AG04449 (cell line): ENCODE data around the gene G3BP1.

ENCODE experiments used
- CTCF ChIA-PET: fragments of 350-600 bp; formaldehyde crosslinking; extraction: SDS; loops from one replicate; lab custom pipeline; 2021; ENCODE audit warnings: antibody characterized with exemption; lab: Yijun Ruan, JAX
- POLR2A ChIA-PET: fragments of 400-600, 350-600 bp; formaldehyde crosslinking; extraction: SDS; loops from one replicate; lab custom pipeline; 2020; ENCODE audit warnings: antibody characterized with exemption, inconsistent platforms; lab: Yijun Ruan, JAX
- DNase-seq: peaks from one replicate; pipeline ENCODE4 v3.0.0-alpha.2; 2010; ENCODE audit warnings: low read depth, low spot score
- H3K4me3 ChIP-seq: 2 replicates; pipeline ENCODE4 v1.5.1; 2011; ENCODE audit warnings: low read depth, mild to moderate bottlenecking, control low read depth, low read length
- CTCF ChIP-seq: IDR thresholded peaks from one replicate; pipeline ENCODE4 v1.5.1; 2011; ENCODE audit warnings: mild to moderate bottlenecking, moderate library complexity, low read length, control low read depth, inconsistent platforms; ENCODE audit not compliant: insufficient read depth; ENCODE audit errors: missing control alignments

The G3BP1 gene

GRCh38 chr5:151734064-151734408, 37.7 kb upstream of the G3BP1 start:
- TF ChIP-seq CTCF: no peak

GRCh38 chr5:151735646-151736045, 36.1 kb upstream of the G3BP1 start:
- no peak overlapping the region for H3K4me3 ChIP-seq
- POLR2A ChIA-PET: interaction anchor here (2.3 kb wide), 1 partner anchor 49 kb away, joined by 9 read pairs; the partner anchor contains the start of gene SPARC
- DNase-seq: no peak
- CTCF ChIA-PET: interaction anchor here (1.3 to 22.0 kb wide), 6 partner anchors 9 to 74 kb away, joined by 3 to 652 read pairs (median 80); no protein-coding TSS in a partner anchor
- TF ChIP-seq CTCF: no peak

More at GRCh38 chr5:151734064-151734408, 37.7 kb upstream of the G3BP1 start:
- CTCF ChIA-PET: interaction anchor here (1.1 to 22.0 kb wide), 4 partner anchors 16 to 72 kb away, joined by 3 to 652 read pairs (median 80); no protein-coding TSS in a partner anchor
- H3K4me3 ChIP-seq: no peak overlapping the region
- POLR2A ChIA-PET: interaction anchor here (1.0 to 1.6 kb wide), 2 partner anchors 15 to 35 kb away, joined by 3 to 4 read pairs; no protein-coding TSS in a partner anchor
- no peak for DNase-seq

GRCh38 chr5:151737431-151737830, 34.3 kb upstream of the G3BP1 start:
- DNase-seq: no peak
- no peak for TF ChIP-seq CTCF
- CTCF ChIA-PET: interaction anchor here (1.1 to 22.0 kb wide), 4 partner anchors 19 to 76 kb away, joined by 3 to 652 read pairs (median 176); partner anchors contain the start of gene SPARC
- H3K4me3 ChIP-seq: no peak overlapping the region
- POLR2A ChIA-PET: interaction anchor here (1.6 to 2.3 kb wide), 2 partner anchors 51 to 53 kb away, joined by 7 to 9 read pairs; partner anchors contain the start of gene SPARC

GRCh38 chr5:151738125-151738848, 33.5 kb upstream of the G3BP1 start:
- ChIA-PET POLR2A (interaction anchor here (0.8 to 8.4 kb wide), 6 partner anchors 18 to 79 kb away, joined by 3 to 383 read pairs (median 109); partner anchors contain the start of gene SPARC), CTCF (interaction anchor here (1.3 to 22.0 kb wide), 7 partner anchors 10 to 76 kb away, joined by 3 to 652 read pairs (median 6); no protein-coding TSS in a partner anchor)
- H3K4me3 ChIP-seq: no peak overlapping the region
- no peak for DNase-seq
- no peak for TF ChIP-seq CTCF

GRCh38 chr5:151739395-151739794, 32.4 kb upstream of the G3BP1 start:
- CTCF ChIA-PET: interaction anchor here (1.0 to 22.0 kb wide), 14 partner anchors 8 to 292 kb away, joined by 3 to 652 read pairs (median 9); partner anchors contain the start of genes SLC36A1 and SPARC
- H3K4me3 ChIP-seq: no peak overlapping the region
- DNase-seq: no peak
- POLR2A ChIA-PET: interaction anchor here (0.7 to 8.4 kb wide), 15 partner anchors 9 to 292 kb away, joined by 3 to 383 read pairs (median 16); partner anchors contain the start of genes G3BP1, SLC36A1 and SPARC
- no peak for TF ChIP-seq CTCF
